NT2/D1 (cell line): Measurements from ENCODE around the gene PDLIM7.

Source experiments
- DNase-seq: peaks from one replicate; pipeline ENCODE4 v3.0.0-alpha.2; 2011; ENCODE audit warnings: low read depth, low spot score
- H3K27me3 ChIP-seq: 2 replicates; pipeline ENCODE4 v1.6.0; 2011; ENCODE audit warnings: mild to moderate bottlenecking; ENCODE audit not compliant: insufficient read length, insufficient read depth
- H3K36me3 ChIP-seq: 2 replicates; pipeline ENCODE4 v1.6.1; 2011; ENCODE audit warnings: mild to moderate bottlenecking, low read length, mixed read lengths; ENCODE audit not compliant: insufficient read depth, insufficient read length
- H3K4me1 ChIP-seq: 2 replicates; pipeline ENCODE4 v1.5.1; 2011; ENCODE audit not compliant: insufficient read depth, insufficient read length
- H3K4me3 ChIP-seq: 2 replicates; pipeline ENCODE4 v1.5.1; 2011; ENCODE audit warnings: low read depth; ENCODE audit not compliant: insufficient read length
- H3K9ac ChIP-seq: 2 replicates; pipeline ENCODE4 v1.6.0; 2011; ENCODE audit warnings: low read depth; ENCODE audit not compliant: insufficient read length
- H3K9me3 ChIP-seq: 2 replicates; pipeline ENCODE4 v1.5.1; 2011; ENCODE audit warnings: mild to moderate bottlenecking, low read length; ENCODE audit not compliant: insufficient read depth
- SUZ12 ChIP-seq: IDR thresholded peaks from 2 replicates; pipeline ENCODE4 v1.6.1; 2011; ENCODE audit not compliant: insufficient read length, insufficient read depth; ENCODE audit errors: extremely low read depth
- YY1 ChIP-seq: IDR thresholded peaks from 2 replicates; pipeline ENCODE4 v1.6.1; 2011; ENCODE audit not compliant: insufficient read length, insufficient read depth
- ZNF274 ChIP-seq: IDR thresholded peaks from 2 replicates; pipeline ENCODE4 v1.6.1; 2011; ENCODE audit warnings: mild to moderate bottlenecking, low read depth, low read length

Gene PDLIM7

DNA sequence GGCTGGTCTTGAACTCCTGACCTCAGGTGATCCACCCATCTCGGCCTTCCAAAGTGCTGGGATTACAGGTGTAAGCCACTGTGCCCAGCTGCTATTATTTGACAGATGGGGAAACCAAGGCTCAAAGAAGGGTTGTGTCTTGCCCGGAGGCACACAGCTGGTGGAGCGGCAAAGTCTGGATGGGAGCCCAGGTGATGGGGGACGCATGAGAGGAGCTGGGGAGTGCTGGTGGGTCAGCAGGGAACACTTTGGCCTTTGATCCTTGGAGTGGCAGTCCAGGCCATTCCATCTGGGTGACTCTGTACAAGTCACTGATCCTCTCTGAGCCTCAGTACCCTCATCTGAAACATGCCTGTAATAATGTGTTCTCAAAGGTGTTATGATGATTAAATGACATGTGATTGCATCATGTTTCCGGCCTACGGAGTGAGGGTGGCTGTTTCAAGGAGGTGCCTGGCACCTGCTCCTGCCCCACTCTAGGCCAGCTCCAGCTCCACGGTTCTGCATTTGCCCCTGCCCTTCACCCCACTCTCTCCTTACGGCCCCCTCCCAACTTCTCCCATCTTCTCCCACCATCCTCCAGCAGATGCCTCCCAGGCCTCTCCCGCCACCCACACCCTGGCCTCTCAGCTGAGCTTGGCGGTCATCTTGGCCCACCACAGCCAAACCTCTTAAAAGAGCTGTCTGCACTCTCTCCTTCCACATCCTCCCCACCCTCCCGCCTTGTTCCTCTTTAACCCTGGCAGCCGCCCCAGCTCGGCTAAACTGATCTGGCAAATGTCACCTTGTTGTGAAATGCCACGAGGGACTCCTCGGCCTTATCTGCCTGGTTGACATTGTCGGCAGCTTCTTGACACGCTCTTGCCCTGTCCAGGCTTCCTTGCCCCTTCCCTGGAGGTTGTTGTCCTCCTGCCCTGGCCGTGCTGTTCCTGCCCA lies 18.4 kb downstream of the PDLIM7 start:
- DNase-seq: no peak

GRCh38 chr5:177477701-177478477 lies 19.5 kb downstream of the PDLIM7 start:
- H3K9ac ChIP-seq: peak overlapping the region; percentile 15
- no peak for DNase-seq
- no peaks in the 10 kb centered on the region for H3K27me3 ChIP-seq
- H3K36me3 ChIP-seq: peaks cover 55% of the 10 kb centered on the region
- H3K9me3 ChIP-seq: no peaks in the 10 kb centered on the region
- no peak overlapping the region for H3K4me3 ChIP-seq
- TF ChIP-seq YY1 (no peak), SUZ12 (no peak), ZNF274 (no peak)
- peaks cover 15% of the 10 kb centered on the region for H3K4me1 ChIP-seq

More for the DNA sequence above, 18.4 kb downstream of the PDLIM7 start:
- Histone ChIP-seq H3K36me3 (peaks cover 66% of the 10 kb centered on the region), H3K27me3 (no peaks in the 10 kb centered on the region), H3K4me1 (peaks cover 18% of the 10 kb centered on the region), H3K9me3 (no peaks in the 10 kb centered on the region), H3K4me3 (no peak overlapping the region), H3K9ac (no peak overlapping the region)
- TF ChIP-seq ZNF274: no peak
- TF ChIP-seq YY1: no peak
- no peak for TF ChIP-seq SUZ12

- no peaks in the 10 kb centered on the region for H3K9me3 ChIP-seq
- H3K9ac ChIP-seq: no peak overlapping the region
- H3K27me3 ChIP-seq: no peaks in the 10 kb centered on the region
- DNase-seq: no peak
- H3K4me3 ChIP-seq: no peak overlapping the region
- peaks cover 49% of the 10 kb centered on the region for H3K36me3 ChIP-seq
- TF ChIP-seq ZNF274 (no peak), YY1 (no peak), SUZ12 (no peak)
- H3K4me1 ChIP-seq: peaks cover 21% of the 10 kb centered on the region
Measured at GRCh38 chr5:177476531-177477233, 20.7 kb downstream of the PDLIM7 start.

GRCh38 chr5:177475563-177476427 lies 21.6 kb downstream of the PDLIM7 start:
- H3K9ac ChIP-seq: no peak overlapping the region
- H3K4me3 ChIP-seq: no peak overlapping the region
- peaks cover 50% of the 10 kb centered on the region for H3K36me3 ChIP-seq
- peaks cover 29% of the 10 kb centered on the region for H3K4me1 ChIP-seq
- H3K9me3 ChIP-seq: no peaks in the 10 kb centered on the region
- TF ChIP-seq SUZ12 (no peak), ZNF274 (no peak), YY1 (no peak)
- H3K27me3 ChIP-seq: no peaks in the 10 kb centered on the region
- no peak for DNase-seq

GRCh38 chr5:177474846-177475562 lies 22.4 kb downstream of the PDLIM7 start:
- peaks cover 55% of the 10 kb centered on the region for H3K36me3 ChIP-seq
- H3K27me3 ChIP-seq: no peaks in the 10 kb centered on the region
- H3K9ac ChIP-seq: peak overlapping the region; percentile 54
- no peaks in the 10 kb centered on the region for H3K9me3 ChIP-seq
- H3K4me1 ChIP-seq: peaks cover 37% of the 10 kb centered on the region
- TF ChIP-seq SUZ12 (no peak), ZNF274 (no peak), YY1 (no peak)
- DNase-seq: no peak
- no peak overlapping the region for H3K4me3 ChIP-seq
